ENCODE data around the gene REN.

REN gene

GRCh38 chr1:204188959-204189639 is 23.0 kb upstream of the REN start:
- Histone ChIP-seq H3K4me3 (ENCODE audit: low read length) (no peak overlapping the region), H3K4me1 (ENCODE audit: control insufficient read depth, low read depth, low read length) (no peaks in the 10 kb centered on the region), H3K9me3 (ENCODE audit: control insufficient read depth, low read depth, low read length) (no peaks in the 10 kb centered on the region), H3K36me3 (ENCODE audit: control insufficient read depth, low read depth, low read length) (no peaks in the 10 kb centered on the region), H3K9ac (ENCODE audit: low read length) (no peak overlapping the region), H3K27ac (ENCODE audit: low read length) (no peak overlapping the region), H3K27me3 (ENCODE audit: control insufficient read depth, insufficient read depth, low read length) (peaks cover 44% of the 10 kb centered on the region)

- no peak overlapping the region for H3K9ac ChIP-seq (ENCODE audit: low read length)
- no peaks in the 10 kb centered on the region for H3K9me3 ChIP-seq (ENCODE audit: control insufficient read depth, low read depth, low read length)
- peaks cover 36% of the 10 kb centered on the region for H3K27me3 ChIP-seq (ENCODE audit: control insufficient read depth, insufficient read depth, low read length)
- no peaks in the 10 kb centered on the region for H3K36me3 ChIP-seq (ENCODE audit: control insufficient read depth, low read depth, low read length)
- H3K4me1 ChIP-seq (ENCODE audit: control insufficient read depth, low read depth, low read length) = no peaks in the 10 kb centered on the region
- no peak overlapping the region for H3K4me3 ChIP-seq (ENCODE audit: low read length)
- H3K27ac ChIP-seq (ENCODE audit: low read length) = no peak overlapping the region
Observed at GRCh38 chr1:204186597-204186996, 20.5 kb upstream of the REN start.

- Histone ChIP-seq H3K36me3 (ENCODE audit: control insufficient read depth, low read depth, low read length) (no peaks in the 10 kb centered on the region), H3K9me3 (ENCODE audit: control insufficient read depth, low read depth, low read length) (no peaks in the 10 kb centered on the region), H3K4me1 (ENCODE audit: control insufficient read depth, low read depth, low read length) (no peaks in the 10 kb centered on the region), H3K4me3 (ENCODE audit: low read length) (no peak overlapping the region), H3K27me3 (ENCODE audit: control insufficient read depth, insufficient read depth, low read length) (peaks cover 4% of the 10 kb centered on the region), H3K27ac (ENCODE audit: low read length) (no peak overlapping the region), H3K9ac (ENCODE audit: low read length) (no peak overlapping the region)
Observed at GRCh38 chr1:204181116-204181515, 15.0 kb upstream of the REN start.

GRCh38 chr1:204180133-204180532 is 14.0 kb upstream of the REN start:
- Histone ChIP-seq H3K27me3 (ENCODE audit: control insufficient read depth, insufficient read depth, low read length) (peaks cover 4% of the 10 kb centered on the region), H3K36me3 (ENCODE audit: control insufficient read depth, low read depth, low read length) (no peaks in the 10 kb centered on the region), H3K4me1 (ENCODE audit: control insufficient read depth, low read depth, low read length) (no peaks in the 10 kb centered on the region), H3K9ac (ENCODE audit: low read length) (no peak overlapping the region), H3K27ac (ENCODE audit: low read length) (no peak overlapping the region), H3K9me3 (ENCODE audit: control insufficient read depth, low read depth, low read length) (no peaks in the 10 kb centered on the region), H3K4me3 (ENCODE audit: low read length) (no peak overlapping the region)

GRCh38 chr1:204178487-204179281 is 12.5 kb upstream of the REN start:
- Histone ChIP-seq H3K27ac (ENCODE audit: low read length) (no peak overlapping the region), H3K9ac (ENCODE audit: low read length) (no peak overlapping the region), H3K4me1 (ENCODE audit: control insufficient read depth, low read depth, low read length) (no peaks in the 10 kb centered on the region), H3K9me3 (ENCODE audit: control insufficient read depth, low read depth, low read length) (no peaks in the 10 kb centered on the region), H3K36me3 (ENCODE audit: control insufficient read depth, low read depth, low read length) (no peaks in the 10 kb centered on the region), H3K27me3 (ENCODE audit: control insufficient read depth, insufficient read depth, low read length) (peaks cover 4% of the 10 kb centered on the region), H3K4me3 (ENCODE audit: low read length) (no peak overlapping the region)

GRCh38 chr1:204177133-204177532 is 11.0 kb upstream of the REN start:
- no peak overlapping the region for H3K9ac ChIP-seq (ENCODE audit: low read length)
- peaks cover 4% of the 10 kb centered on the region for H3K27me3 ChIP-seq (ENCODE audit: control insufficient read depth, insufficient read depth, low read length)
- H3K36me3 ChIP-seq (ENCODE audit: control insufficient read depth, low read depth, low read length) = no peaks in the 10 kb centered on the region
- H3K9me3 ChIP-seq (ENCODE audit: control insufficient read depth, low read depth, low read length) = no peaks in the 10 kb centered on the region
- no peaks in the 10 kb centered on the region for H3K4me1 ChIP-seq (ENCODE audit: control insufficient read depth, low read depth, low read length)
- H3K27ac ChIP-seq (ENCODE audit: low read length) = no peak overlapping the region
- no peak overlapping the region for H3K4me3 ChIP-seq (ENCODE audit: low read length)

- H3K27me3 ChIP-seq (ENCODE audit: control insufficient read depth, insufficient read depth, low read length) = peaks cover 4% of the 10 kb centered on the region
- H3K9me3 ChIP-seq (ENCODE audit: control insufficient read depth, low read depth, low read length) = no peaks in the 10 kb centered on the region
- no peak overlapping the region for H3K9ac ChIP-seq (ENCODE audit: low read length)
- no peaks in the 10 kb centered on the region for H3K36me3 ChIP-seq (ENCODE audit: control insufficient read depth, low read depth, low read length)
- no peak overlapping the region for H3K27ac ChIP-seq (ENCODE audit: low read length)
- no peaks in the 10 kb centered on the region for H3K4me1 ChIP-seq (ENCODE audit: control insufficient read depth, low read depth, low read length)
- no peak overlapping the region for H3K4me3 ChIP-seq (ENCODE audit: low read length)
Observed at GRCh38 chr1:204176049-204176448, 9.9 kb upstream of the REN start.

GRCh38 chr1:204174958-204175357 is 8.8 kb upstream of the REN start:
- no peaks in the 10 kb centered on the region for H3K36me3 ChIP-seq (ENCODE audit: control insufficient read depth, low read depth, low read length)
- H3K9me3 ChIP-seq (ENCODE audit: control insufficient read depth, low read depth, low read length) = peaks cover 3% of the 10 kb centered on the region
- peaks cover 4% of the 10 kb centered on the region for H3K27me3 ChIP-seq (ENCODE audit: control insufficient read depth, insufficient read depth, low read length)
- H3K4me3 ChIP-seq (ENCODE audit: low read length) = no peak overlapping the region
- H3K9ac ChIP-seq (ENCODE audit: low read length) = no peak overlapping the region
- H3K4me1 ChIP-seq (ENCODE audit: control insufficient read depth, low read depth, low read length) = no peaks in the 10 kb centered on the region
- H3K27ac ChIP-seq (ENCODE audit: low read length) = no peak overlapping the region

GRCh38 chr1:204172404-204173029 is 6.4 kb upstream of the REN start:
- Histone ChIP-seq H3K27me3 (ENCODE audit: control insufficient read depth, insufficient read depth, low read length) (no peaks in the 10 kb centered on the region), H3K9me3 (ENCODE audit: control insufficient read depth, low read depth, low read length) (peaks cover 15% of the 10 kb centered on the region), H3K4me3 (ENCODE audit: low read length) (no peak overlapping the region), H3K9ac (ENCODE audit: low read length) (no peak overlapping the region), H3K27ac (ENCODE audit: low read length) (no peak overlapping the region), H3K36me3 (ENCODE audit: control insufficient read depth, low read depth, low read length) (no peaks in the 10 kb centered on the region), H3K4me1 (ENCODE audit: control insufficient read depth, low read depth, low read length) (no peaks in the 10 kb centered on the region)

GRCh38 chr1:204171751-204172178 is 5.6 kb upstream of the REN start:
- no peaks in the 10 kb centered on the region for H3K27me3 ChIP-seq (ENCODE audit: control insufficient read depth, insufficient read depth, low read length)
- H3K4me3 ChIP-seq (ENCODE audit: low read length) = no peak overlapping the region
- no peaks in the 10 kb centered on the region for H3K36me3 ChIP-seq (ENCODE audit: control insufficient read depth, low read depth, low read length)
- H3K9ac ChIP-seq (ENCODE audit: low read length) = no peak overlapping the region
- no peaks in the 10 kb centered on the region for H3K4me1 ChIP-seq (ENCODE audit: control insufficient read depth, low read depth, low read length)
- H3K9me3 ChIP-seq (ENCODE audit: control insufficient read depth, low read depth, low read length) = peaks cover 15% of the 10 kb centered on the region
- no peak overlapping the region for H3K27ac ChIP-seq (ENCODE audit: low read length)

- no peaks in the 10 kb centered on the region for H3K27me3 ChIP-seq (ENCODE audit: control insufficient read depth, insufficient read depth, low read length)
- peaks cover 15% of the 10 kb centered on the region for H3K9me3 ChIP-seq (ENCODE audit: control insufficient read depth, low read depth, low read length)
- no peak overlapping the region for H3K27ac ChIP-seq (ENCODE audit: low read length)
- H3K9ac ChIP-seq (ENCODE audit: low read length) = no peak overlapping the region
- H3K4me1 ChIP-seq (ENCODE audit: control insufficient read depth, low read depth, low read length) = no peaks in the 10 kb centered on the region
- no peaks in the 10 kb centered on the region for H3K36me3 ChIP-seq (ENCODE audit: control insufficient read depth, low read depth, low read length)
- no peak overlapping the region for H3K4me3 ChIP-seq (ENCODE audit: low read length)
Observed at GRCh38 chr1:204170494-204171155, 4.5 kb upstream of the REN start.
